HepG2 (cell line): Measurements from ENCODE around the gene APOBEC3C. TPM values are rescaled to one million over a fixed set of nuclear protein-coding genes. Genes with fewer than 3 reads are reported as not detected.

Experiments
- AFF4 ChIP-seq: sonication (generic); formaldehyde crosslinking; IDR thresholded peaks from 2 replicates; pipeline ENCODE4 v1.4.0; 2020; ENCODE audit warnings: missing genetic modification reagents
- ARNTL ChIP-seq: sonication (generic); formaldehyde crosslinking; IDR thresholded peaks from 2 replicates; pipeline ENCODE4 v1.4.0; 2020; ENCODE audit warnings: mild to moderate bottlenecking, missing genetic modification reagents
- ATRX ChIP-seq: sonication (generic); formaldehyde crosslinking; IDR thresholded peaks from 2 replicates; pipeline ENCODE4 v1.4.0; 2020; ENCODE audit warnings: missing genetic modification reagents, borderline replicate concordance
- CSRNP1 ChIP-seq: sonication (generic); formaldehyde crosslinking; IDR thresholded peaks from 2 replicates; pipeline ENCODE4 v1.8.1; 2023; ENCODE audit warnings: mild to moderate bottlenecking, missing genetic modification reagents
- HOXA3 ChIP-seq: sonication (generic); formaldehyde crosslinking; IDR thresholded peaks from 2 replicates; pipeline ENCODE4 v1.5.0; 2020; ENCODE audit warnings: missing genetic modification reagents
- SMC3 ChIP-seq: IDR thresholded peaks from 2 replicates; pipeline ENCODE4 v1.6.1; 2011; ENCODE audit warnings: low read length, improper control_type of control experiment
- SOX6 ChIP-seq, 2 experiments: fragments of 450-650 bp in 1 of 2; sonication (generic) in 1 of 2; formaldehyde crosslinking in 1 of 2; IDR thresholded peaks; 2 replicates each; pipeline versions ENCODE4 v1.4.0 to v1.6.1; 2017 to 2020; ENCODE audit warnings: antibody characterized with exemption in 1 of 2, mild to moderate bottlenecking in 1 of 2, missing genetic modification reagents in 1 of 2
- SRSF4 ChIP-seq: fragments of 200-400 bp; formaldehyde crosslinking; IDR thresholded peaks from one replicate; pipeline ENCODE4 v1.6.1; 2018; ENCODE audit warnings: mild to moderate bottlenecking, low read depth, low read length, moderate library complexity; ENCODE audit not compliant: poor library complexity, severe bottlenecking
- STAG1 ChIP-seq: sonication (generic); formaldehyde crosslinking; IDR thresholded peaks from 2 replicates; pipeline ENCODE4 v1.4.0; 2020; ENCODE audit warnings: missing genetic modification reagents
- TARDBP ChIP-seq: sonication (generic); formaldehyde crosslinking; IDR thresholded peaks from 2 replicates; pipeline ENCODE4 v1.8.0; 2022; ENCODE audit warnings: mild to moderate bottlenecking, missing genetic modification reagents
- TERF1 ChIP-seq: sonication (generic); formaldehyde crosslinking; IDR thresholded peaks from 2 replicates; pipeline ENCODE4 v1.8.0; 2022; ENCODE audit warnings: mild to moderate bottlenecking, missing genetic modification reagents, moderate library complexity
- TFAP4 ChIP-seq: sonication (generic); IDR thresholded peaks from 2 replicates; pipeline ENCODE4 v1.6.1; 2016; ENCODE audit warnings: low read depth, borderline replicate concordance
- XBP1 ChIP-seq: sonication (generic); formaldehyde crosslinking; IDR thresholded peaks from 2 replicates; pipeline ENCODE4 v1.5.0; 2020; ENCODE audit warnings: missing genetic modification reagents
- ZNF276 ChIP-seq: sonication (generic); formaldehyde crosslinking; IDR thresholded peaks from 2 replicates; pipeline ENCODE4 v1.4.0; 2020; ENCODE audit warnings: mild to moderate bottlenecking, low read depth, missing genetic modification reagents
- polyA plus RNA-seq, 8 experiments: library from polyadenylated mRNA; depleted of rRNA in 3 of 8; stranded (reverse) in 7 of 8; unstranded in 1 of 8; fragments of >200 nt; fragmentation: Illumina TruSeq in 4 of 8; extraction: Trizol in 4 of 8; gene quantifications; 2 replicates each; pipeline versions ENCODE4 v1.2.1 to v1.2.3, GENCODE V29; 2011 to 2016; ENCODE audit warnings: low read depth in 4 of 8, missing spikeins in 1 of 8, mixed read lengths in 1 of 8; ENCODE audit not compliant: insufficient read depth in 1 of 8
- total RNA-seq, 5 experiments: library from RNA; depleted of rRNA; stranded (reverse); fragments of >200 nt; fragmentation: Illumina TruSeq; extraction: Trizol; gene quantifications; 2 replicates each; pipeline ENCODE4 v1.2.3, GENCODE V29; 2016; ENCODE audit warnings: low read depth in 1 of 5

The APOBEC3C gene
- total and polyA plus RNA-seq, 2 of the 13 experiments (the other 11 are each of a cell fraction or from before 2014, with no cell fraction given): 8.9 to 27.6 TPM

- no peak for TF ChIP-seq TARDBP
- no peak for TF ChIP-seq ZNF276
- TF ChIP-seq CSRNP1 (CRISPR knock-in tag): no peak
- no peak for TF ChIP-seq XBP1 (CRISPR knock-in tag)
- TF ChIP-seq TFAP4: no peak
- TF ChIP-seq ATRX (CRISPR knock-in tag): no peak
- TF ChIP-seq SMC3: peak; percentile 26; the same call in 1 of the 2 replicates
- TF ChIP-seq TERF1 (CRISPR knock-in tag): no peak
- no peak for TF ChIP-seq SOX6 (IDR thresholded peaks at IDR 0.05)
- TF ChIP-seq SOX6 (CRISPR knock-in tag; IDR thresholded peaks at IDR 0.05): no peak
- TF ChIP-seq ARNTL (CRISPR knock-in tag): no peak
- peak; percentile 76 for TF ChIP-seq STAG1 (CRISPR knock-in tag)
- TF ChIP-seq AFF4 (CRISPR knock-in tag): no peak
- TF ChIP-seq HOXA3 (CRISPR knock-in tag): 0 out of 2 replicates have a peak, but pooled peaks have one; percentile 13
- no peak for TF ChIP-seq SRSF4
Measured at GRCh38 chr22:38973289-38974169, 40.5 kb upstream of the APOBEC3C start (continued).
